Spleen (tissue), 11 donors: Measurements from ENCODE around the gene TPX2. TPM values are rescaled to one million over a fixed set of nuclear protein-coding genes. Genes with fewer than 3 reads are reported as not detected.
"Not testable (repeated sequence)": the region's sequence is repeated elsewhere in the genome, so short reads cannot be mapped to it uniquely, and the experiment has no call there.

ENCODE experiments used
- DNase-seq: peaks from one replicate; pipeline ENCODE4 v3.0.0-alpha.2; 2020
- H3K27ac ChIP-seq, 8 donors: fragments of 200-600 bp; sonication (generic) in 7 of 8; 1 replicate in 4 of 8; 2 replicates in 4 of 8; pipeline versions ENCODE4 v1.5.0 to v1.8.0; 2016 to 2021; ENCODE audit warnings: inconsistent platforms in 4 of 8, mild to moderate bottlenecking in 4 of 8, moderate library complexity in 1 of 8
- H3K27me3 ChIP-seq, 7 donors: fragments of 200-600 bp; sonication (generic) in 6 of 7; replicated peaks in 1 of 7; 1 replicate in 4 of 7; 2 replicates in 3 of 7; pipeline versions ENCODE4 v1.5.0 to v1.8.0; 2016 to 2021; ENCODE audit warnings: inconsistent platforms in 3 of 7, mild to moderate bottlenecking in 1 of 7
- H3K36me3 ChIP-seq, 6 donors: fragments of 200-600 bp; sonication (generic) in 5 of 6; 1 replicate in 4 of 6; 2 replicates in 2 of 6; pipeline versions ENCODE4 v1.5.0 to v1.8.0; 2016 to 2021; ENCODE audit warnings: inconsistent platforms in 2 of 6
- H3K4me1 ChIP-seq, 6 donors: fragments of 200-600 bp; sonication (generic) in 5 of 6; 1 replicate in 3 of 6; 2 replicates in 3 of 6; pipeline versions ENCODE4 v1.5.0 to v1.8.0; 2016 to 2021; ENCODE audit warnings: inconsistent platforms in 3 of 6
- H3K4me3 ChIP-seq, 8 donors: fragments of 200-600 bp; sonication (generic) in 7 of 8; 1 replicate in 4 of 8; 2 replicates in 4 of 8; pipeline versions ENCODE4 v1.5.0 to v1.8.0; 2016 to 2021; ENCODE audit warnings: inconsistent platforms in 4 of 8, mild to moderate bottlenecking in 4 of 8, moderate library complexity in 2 of 8
- H3K9me3 ChIP-seq, 8 donors: fragments of 200-600 bp; sonication (generic) in 7 of 8; 1 replicate in 4 of 8; 2 replicates in 4 of 8; pipeline versions ENCODE4 v1.5.0 to v1.8.0; 2016 to 2021; ENCODE audit warnings: inconsistent platforms in 4 of 8
- CTCF ChIP-seq, 11 experiments: fragments of 200-600 bp in 7 of 11; fragments of 450-650 bp in 4 of 11; sonication (generic) in 4 of 11; IDR thresholded peaks in 8 of 11; conservative IDR thresholded peaks in 3 of 11; 1 replicate in 7 of 11; 2 replicates in 4 of 11; pipeline versions ENCODE4 v1.4.0 to v1.8.0; 2016 to 2021; ENCODE audit warnings: antibody characterized with exemption in 11 of 11, inconsistent platforms in 4 of 11, mild to moderate bottlenecking in 1 of 11
- POLR2A ChIP-seq, 3 donors: fragments of 450-650 bp; IDR thresholded peaks; one replicate each; pipeline ENCODE4 v1.5.1; 2017; ENCODE audit warnings: antibody characterized with exemption in 3 of 3, mild to moderate bottlenecking in 1 of 3
- POLR2AphosphoS5 ChIP-seq, 3 donors: sonication (generic); formaldehyde crosslinking; IDR thresholded peaks; one replicate each; pipeline ENCODE4 v1.5.1; 2017; ENCODE audit warnings: antibody characterized with exemption in 3 of 3
- WGBS, 5 donors: extraction: QIAGEN DNeasy Blood & Tissue Kit in 3 of 5; methylation state at CpG; one replicate each; pipeline versions ENCODE4 v1.1.5 to v1.1.7; 2013 to 2018; 5-methylcytosine and 5-hydroxymethylcytosine counted together
- intact Hi-C: fragments of 100-400 bp; cut with DNase I; formaldehyde crosslinking; loops from one replicate; pipeline ENCODE4 v1.15.0; 2023; ENCODE audit warnings: low total_unique reads
- polyA plus RNA-seq, 3 donors: library from polyadenylated mRNA; stranded (reverse); fragments of 200-250 nt; gene quantifications; one replicate each; pipeline ENCODE4 v1.2.1, GENCODE V29; 2013
- total RNA-seq, 7 donors: library from RNA; depleted of rRNA in 3 of 7; stranded (reverse); fragments of >200 nt in 3 of 7; fragmentation: NEBNext Ultra II Directional in 4 of 7; extraction: Animal tissue kit (Norgen Biotek cat#: 25700) in 4 of 7; gene quantifications; one replicate each; pipeline versions ENCODE4 v1.1.0 to v1.2.1, GENCODE V29; 2016 to 2021
- donor health status: healthy with polysubstance abuse.
- donor health status: DM: no; HTN: no; CAD: no; lungs with moderate emphysema.
- donor health status: DM: no; HTN: no; CAD: no.
- donor health status: Bipolar disorder and iron deficiency.
- donor health status: healthy.
- donor health status: DM: no; HTN: no; CAD: no.
- donor health status: DM: yes; HTN: yes; CAD: no.

TPX2 gene
- total and polyA plus RNA-seq, 10 donors: 1.4 to 16.2 (median 7.2) TPM

- no peaks in the 10 kb centered on the region for H3K36me3 ChIP-seq
- intact Hi-C loops: no loop called here
- no peak overlapping the region for H3K4me3 ChIP-seq
- peaks cover 0 to 6% (median 0%) of the 10 kb centered on the region in 7 donors for H3K27me3 ChIP-seq
- peak overlapping the region in 1 of 8 donors; percentile 76 for H3K27ac ChIP-seq
- no peaks in the 10 kb centered on the region for H3K9me3 ChIP-seq
- no peak for DNase-seq
- 74 to 93% (median 80%) methylated on average over 2 of the region's 2 CpGs for WGBS, 5 donors
- no peak for TF ChIP-seq POLR2AphosphoS5 (IDR thresholded peaks at IDR 0.05)
- TF ChIP-seq POLR2A (IDR thresholded peaks at IDR 0.05): no peak
- no peak for TF ChIP-seq CTCF (IDR thresholded peaks at IDR 0.05 in 8 of 11, conservative IDR thresholded peaks at IDR 0.05 in 3 of 11)
- H3K4me1 ChIP-seq: peaks cover 3 to 51% (median 15%) of the 10 kb centered on the region in 6 donors
Measured at GRCh38 chr20:31827059-31827458, 88.0 kb downstream of the TPX2 start.

- peak overlapping the region in 5 of 8 donors; percentile 75 to 88 (median 85) for H3K27ac ChIP-seq
- H3K27me3 ChIP-seq, H3K4me3 ChIP-seq, H3K9me3 ChIP-seq, intact Hi-C loops, H3K36me3 ChIP-seq: not testable (repeated sequence)
- WGBS, 5 donors: 93 to 98% (median 95%) methylated on average over 11 of the region's 11 CpGs
- H3K4me1 ChIP-seq: peaks cover under 1 to 43% (median 9%) of the 10 kb centered on the region in 6 donors
- DNase-seq: peak; percentile 57
Measured at GRCh38 chr20:31828016-31828415, 88.9 kb downstream of the TPX2 start.

GRCh38 chr20:31829731-31830130 is 90.6 kb downstream of the TPX2 start:
- peak; percentile 76 for DNase-seq
- TF ChIP-seq POLR2AphosphoS5 (IDR thresholded peaks at IDR 0.05) (peak in 2 of 3 donors; percentile 60 to 63), POLR2A (IDR thresholded peaks at IDR 0.05) (no peak)
- peaks cover 0 to 7% (median 0%) of the 10 kb centered on the region in 7 donors for H3K27me3 ChIP-seq
- WGBS, 5 donors: 38 to 81% (median 61%) methylated on average over 6 of the region's 6 CpGs
- H3K36me3 ChIP-seq: no peaks in the 10 kb centered on the region
- no peak overlapping the region for H3K4me3 ChIP-seq
- intact Hi-C loops: no loop called here
- peak overlapping the region; percentile 63 to 88 (median 81) for H3K27ac ChIP-seq
- peaks cover 0 to 34% (median 4%) of the 10 kb centered on the region in 6 donors for H3K4me1 ChIP-seq
- no peaks in the 10 kb centered on the region for H3K9me3 ChIP-seq

GRCh38 chr20:31830406-31830981 is 91.4 kb downstream of the TPX2 start:
- no peaks in the 10 kb centered on the region for H3K36me3 ChIP-seq
- no peak for TF ChIP-seq CTCF (IDR thresholded peaks at IDR 0.05 in 8 of 11, conservative IDR thresholded peaks at IDR 0.05 in 3 of 11)
- TF ChIP-seq POLR2AphosphoS5 (IDR thresholded peaks at IDR 0.05): no peak
- WGBS, 5 donors: 66 to 93% (median 76%) methylated on average over 6 to 8 of the region's 8 CpGs

GRCh38 chr20:31831211-31831610 is 92.1 kb downstream of the TPX2 start:
- TF ChIP-seq POLR2A (IDR thresholded peaks at IDR 0.05) (no peak), CTCF (IDR thresholded peaks at IDR 0.05 in 8 of 11, conservative IDR thresholded peaks at IDR 0.05 in 3 of 11) (no peak)
- H3K36me3 ChIP-seq: no peaks in the 10 kb centered on the region
- WGBS, 5 donors: 83 to 91% (median 86%) methylated on average over 6 of the region's 6 CpGs
- DNase-seq: no peak
- peaks cover 0 to 7% (median 0%) of the 10 kb centered on the region in 7 donors for H3K27me3 ChIP-seq
- no peak overlapping the region for H3K4me3 ChIP-seq
- intact Hi-C loops: no loop called here
- H3K4me1 ChIP-seq: peaks cover 7 to 46% (median 10%) of the 10 kb centered on the region in 6 donors
- no peaks in the 10 kb centered on the region for H3K9me3 ChIP-seq
- peak overlapping the region in 2 of 8 donors; percentile 76 to 86 for H3K27ac ChIP-seq

More at GRCh38 chr20:31830406-31830981, 91.4 kb downstream of the TPX2 start:
- Histone ChIP-seq H3K27me3 (peaks cover 0 to 7% (median 0%) of the 10 kb centered on the region in 7 donors), H3K9me3 (no peaks in the 10 kb centered on the region), H3K27ac (peak overlapping the region; percentile 6 to 88 (median 81)), H3K4me3 (no peak overlapping the region), H3K4me1 (peaks cover 0 to 39% (median 4%) of the 10 kb centered on the region in 6 donors)
- DNase-seq: peak; percentile 68
- intact Hi-C loops: no loop called here
